HG02798 (cell line): ENCODE data around the gene RARG.
A peak's percentile ranks its signal among the peaks of the same experiment; 100 is the strongest.

ENCODE experiments used
- ATAC-seq: cut with Tn5 transposase; IDR thresholded peaks from one replicate; pipeline ENCODE4 v1.9.1; 2021; ENCODE audit warnings: mild to moderate bottlenecking; ENCODE audit not compliant: unreplicated experiment, poor library complexity

Gene RARG

DNA sequence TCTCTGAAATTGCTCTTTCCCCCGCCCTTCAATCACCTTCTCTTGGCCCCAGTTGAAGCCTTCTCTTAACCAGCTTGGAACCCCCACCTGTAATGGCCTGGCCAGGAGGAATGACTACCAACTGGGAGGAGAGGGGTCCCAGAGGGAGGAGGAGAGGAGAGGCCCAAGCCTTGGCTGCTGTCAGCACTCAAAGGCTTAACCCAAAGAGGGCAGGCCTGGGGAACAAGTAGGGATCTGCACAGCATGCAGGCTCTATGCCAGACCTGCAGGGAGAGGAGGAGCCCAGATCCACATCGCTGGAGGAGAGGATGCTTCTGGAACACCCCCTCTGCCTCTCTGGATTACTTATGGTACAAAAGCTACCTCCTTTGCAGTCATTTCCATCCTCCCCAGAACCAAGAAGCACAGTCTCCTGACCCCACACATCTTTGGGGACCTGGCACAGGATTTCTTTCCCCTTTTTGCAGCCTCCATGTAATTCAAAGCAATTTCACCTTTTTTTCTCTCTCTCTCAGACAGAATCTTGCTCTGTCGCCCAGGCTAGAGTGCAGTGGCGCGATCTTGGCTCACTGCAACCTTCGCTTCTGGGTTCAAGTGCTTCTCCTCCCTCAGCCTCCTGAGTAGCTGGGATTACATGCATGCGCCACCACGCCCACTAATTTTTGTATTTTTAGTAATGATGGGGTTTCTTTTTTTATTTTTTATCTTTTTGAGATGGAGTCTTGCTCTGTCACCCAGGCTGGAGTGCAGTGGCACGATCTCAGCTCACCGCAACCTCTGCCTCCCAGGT lies 6.2 kb downstream of the RARG start:
- ATAC-seq: no peak

DNA sequence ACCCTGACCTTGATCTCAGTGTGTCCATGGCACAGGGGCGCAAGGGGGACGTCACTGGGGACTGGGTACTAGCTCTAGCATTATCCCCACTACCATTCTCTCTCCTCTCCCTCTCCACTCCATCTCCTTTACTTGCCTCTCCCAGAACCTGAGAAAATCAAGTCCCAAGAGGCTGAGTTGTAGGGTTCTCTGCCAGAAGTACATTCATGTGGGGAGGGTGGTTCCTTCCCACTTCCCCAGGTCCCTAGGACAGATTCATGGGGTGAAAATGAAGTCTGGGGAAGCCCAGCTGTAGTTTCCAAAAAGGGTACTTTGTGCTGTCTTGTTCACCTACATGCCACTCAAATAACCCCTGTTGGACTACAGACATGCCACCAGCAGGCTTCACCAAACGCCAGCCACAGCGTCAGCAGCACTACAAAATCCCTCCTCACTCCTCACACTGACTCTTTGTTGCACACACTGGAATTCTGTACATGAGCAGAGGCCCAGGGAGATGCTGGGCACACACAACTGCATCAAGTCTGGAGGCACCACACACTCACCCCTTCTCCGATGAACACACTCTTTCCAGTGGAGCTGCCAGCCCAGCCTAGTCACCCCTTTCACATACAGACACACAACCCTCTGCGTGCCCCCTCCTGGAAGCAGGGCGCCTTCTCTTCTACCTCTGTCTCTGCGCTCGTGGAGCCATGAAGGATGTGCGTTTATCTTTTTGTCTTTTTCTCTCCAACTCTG lies 6.9 kb downstream of the RARG start:
- ATAC-seq: no peak

GRCh38 chr12:53224061-53224896 lies 7.7 kb downstream of the RARG start:
- no peak for ATAC-seq

- ATAC-seq: no peak
These were observed 8.5 kb downstream of the RARG start for GRCh38 chr12:53223389-53224060.

DNA sequence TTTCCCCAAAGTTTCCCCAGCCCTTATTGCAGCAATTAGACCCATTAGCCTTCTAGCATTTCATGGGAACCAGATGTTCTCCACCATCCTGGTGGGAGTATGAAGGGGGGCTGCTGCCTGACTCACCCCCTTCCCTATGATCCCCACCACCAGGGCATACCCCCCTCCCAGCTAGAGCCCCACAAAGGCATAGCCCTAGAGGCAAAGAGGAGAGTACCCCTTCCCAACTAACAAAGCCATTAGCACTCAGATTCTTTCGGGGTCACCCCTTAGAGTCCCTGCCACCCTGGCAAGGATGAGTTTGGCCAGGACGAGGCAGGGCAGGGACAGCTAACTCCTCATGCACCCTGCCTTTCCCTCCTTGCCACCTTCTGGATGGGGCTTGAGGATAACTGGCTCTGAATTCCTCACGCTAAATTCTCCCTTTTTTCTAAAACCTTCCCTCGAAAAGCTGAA lies 9.2 kb downstream of the RARG start:
- no peak for ATAC-seq

DNA sequence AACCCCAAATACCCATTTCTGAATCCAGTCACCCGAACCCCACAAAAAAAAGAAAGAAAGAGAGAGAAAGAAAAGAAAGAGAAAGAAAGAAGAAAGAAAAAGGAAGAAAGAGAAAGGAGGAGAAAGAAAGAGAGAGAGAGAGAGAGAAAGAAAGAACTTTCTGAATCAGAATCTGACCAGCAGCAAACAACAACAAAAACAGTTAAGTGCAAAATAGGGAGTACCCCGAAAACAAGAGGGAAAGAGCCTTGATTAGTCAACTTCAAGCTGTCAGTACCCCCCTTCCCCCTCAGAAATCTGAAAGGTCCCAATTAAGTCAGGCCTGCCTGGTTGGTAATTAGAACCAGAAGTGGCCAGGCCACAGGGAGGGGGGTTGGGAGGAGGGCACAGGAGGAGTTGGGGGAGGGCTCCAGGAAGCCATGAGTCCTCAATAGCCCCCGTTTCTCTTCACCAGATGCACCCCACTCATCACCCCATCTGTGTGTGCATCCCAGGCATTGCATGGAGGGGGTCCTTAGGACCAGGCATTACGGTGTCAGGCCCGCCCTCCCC lies 9.8 kb downstream of the RARG start:
- ATAC-seq: no peak

DNA sequence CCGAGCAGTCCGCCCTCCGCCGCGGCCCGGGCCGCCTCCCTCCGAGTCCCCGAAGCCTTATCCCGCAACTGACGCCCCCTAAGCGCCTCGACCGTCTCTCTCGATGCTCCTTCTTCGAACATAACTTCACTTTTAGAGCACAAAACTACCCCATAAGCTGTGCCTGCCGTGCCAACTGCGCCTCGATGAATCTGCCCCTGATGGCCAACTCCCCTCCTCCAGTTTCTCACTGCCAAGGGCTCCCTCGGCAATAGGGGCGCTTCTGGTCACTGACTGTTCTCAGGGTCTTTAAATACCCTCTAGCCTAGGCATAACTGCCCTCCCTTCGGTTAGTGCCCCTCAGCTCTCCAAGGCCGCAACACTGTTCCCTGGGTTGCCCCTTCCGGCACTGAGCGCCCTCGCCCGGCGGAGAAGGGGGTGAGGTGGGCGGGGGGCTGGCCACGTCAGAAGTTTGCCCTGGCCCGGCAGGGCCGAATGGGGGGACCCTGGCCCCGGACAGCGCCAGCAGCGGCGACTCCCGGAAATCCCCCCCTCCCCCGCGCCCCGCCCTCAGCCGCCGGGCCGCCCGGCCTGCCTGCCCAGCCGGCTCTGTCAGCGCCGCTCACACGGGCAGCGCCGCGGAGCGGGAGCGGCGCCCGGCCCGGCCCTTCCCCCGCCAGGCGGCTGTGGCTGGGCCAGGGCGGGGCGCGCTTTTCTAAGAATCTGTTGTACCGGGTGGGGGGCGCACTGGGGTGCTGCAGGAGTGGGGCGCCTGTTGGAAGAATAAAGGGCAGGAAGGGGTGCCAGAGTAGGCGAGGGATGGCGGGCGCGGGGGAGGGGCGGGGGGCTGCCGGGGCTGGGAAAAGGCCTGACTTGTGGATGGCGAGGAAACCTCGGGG lies 10.6 kb downstream of the RARG start:
- peak; percentile 27 for ATAC-seq

DNA sequence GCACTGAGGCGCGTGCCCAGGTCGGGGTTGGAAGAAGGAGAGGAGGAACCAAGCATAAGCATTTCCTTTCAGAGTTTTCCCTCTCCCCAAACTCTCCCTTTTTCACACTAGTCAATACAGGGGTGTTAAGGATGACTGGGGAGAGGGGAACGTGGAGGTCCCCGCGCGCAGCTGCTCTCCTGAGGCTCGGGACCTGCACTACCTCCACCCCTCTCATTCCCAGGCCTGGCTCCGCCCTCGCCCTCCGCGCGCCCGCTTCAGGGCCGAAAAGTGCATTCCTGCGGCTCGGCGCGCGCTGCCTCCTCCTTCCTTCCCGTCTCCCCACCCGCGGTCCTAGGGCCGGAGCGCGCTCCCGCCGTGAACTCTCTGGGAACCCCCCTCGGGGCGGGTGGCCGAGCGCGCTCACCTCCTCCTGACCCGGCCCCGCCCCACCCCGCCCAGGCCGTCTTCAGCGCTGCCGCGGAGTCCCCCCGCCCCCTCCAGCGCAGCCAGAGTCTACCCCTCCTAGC lies 11.3 kb downstream of the RARG start:
- peak; percentile 53 for ATAC-seq

DNA sequence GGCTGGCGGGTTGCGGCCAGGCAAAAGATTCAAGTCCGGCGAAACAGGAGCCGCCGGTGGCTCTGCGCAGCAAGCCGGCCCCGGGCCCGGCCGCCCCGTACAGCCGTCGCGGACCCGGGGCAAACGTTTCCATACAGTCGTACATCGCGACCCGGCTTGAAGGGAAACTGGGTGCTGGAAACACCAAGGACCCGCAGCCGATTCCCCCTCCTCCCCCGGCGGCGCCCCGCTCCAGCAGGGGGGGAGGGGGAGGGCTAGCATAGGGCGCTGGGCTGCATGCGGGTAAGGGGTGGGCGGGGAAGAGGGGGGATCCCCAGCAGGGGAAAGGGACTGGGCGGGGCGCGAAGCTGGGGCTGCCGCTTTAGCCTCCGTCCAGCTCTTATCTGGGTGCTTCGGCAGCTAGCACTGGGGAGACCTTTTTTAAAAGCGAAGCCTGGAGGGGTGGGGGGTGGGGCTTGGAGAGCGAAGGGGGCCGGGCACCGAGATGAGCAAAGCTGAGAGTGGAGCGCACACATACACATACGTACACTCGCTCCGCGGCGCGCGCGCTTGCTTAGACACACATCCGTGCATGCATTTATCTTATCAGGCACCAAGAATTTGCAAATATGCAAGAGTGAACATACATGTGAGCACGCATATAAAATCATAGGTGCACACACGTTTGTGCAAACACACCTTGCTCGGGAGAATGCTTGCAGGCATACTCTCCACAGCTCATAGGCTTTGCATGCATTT lies 11.9 kb downstream of the RARG start:
- peak; percentile 33 for ATAC-seq

GRCh38 chr12:53219292-53219955 lies 12.6 kb downstream of the RARG start:
- ATAC-seq: peak; percentile 21

- no peak for ATAC-seq
These were observed 13.3 kb downstream of the RARG start for GRCh38 chr12:53218551-53219291.

- ATAC-seq: no peak
These were observed 14.1 kb downstream of the RARG start for GRCh38 chr12:53217931-53218307.

GRCh38 chr12:53217051-53217930 lies 14.7 kb downstream of the RARG start:
- no peak for ATAC-seq

- ATAC-seq: no peak
These were observed 16.5 kb downstream of the RARG start for GRCh38 chr12:53215497-53215896.

GRCh38 chr12:53214687-53215455 lies 17.1 kb downstream of the RARG start:
- ATAC-seq: no peak
